Measurements from ENCODE around the gene S100B. TPM values are rescaled to one million over a fixed set of nuclear protein-coding genes. Genes with fewer than 3 reads are reported as not detected.

Gene S100B
- total and polyA plus RNA-seq, 9 of the 15 experiments (the other 6 are each of a cell fraction or from before 2014, with no cell fraction given): not detected

DNA sequence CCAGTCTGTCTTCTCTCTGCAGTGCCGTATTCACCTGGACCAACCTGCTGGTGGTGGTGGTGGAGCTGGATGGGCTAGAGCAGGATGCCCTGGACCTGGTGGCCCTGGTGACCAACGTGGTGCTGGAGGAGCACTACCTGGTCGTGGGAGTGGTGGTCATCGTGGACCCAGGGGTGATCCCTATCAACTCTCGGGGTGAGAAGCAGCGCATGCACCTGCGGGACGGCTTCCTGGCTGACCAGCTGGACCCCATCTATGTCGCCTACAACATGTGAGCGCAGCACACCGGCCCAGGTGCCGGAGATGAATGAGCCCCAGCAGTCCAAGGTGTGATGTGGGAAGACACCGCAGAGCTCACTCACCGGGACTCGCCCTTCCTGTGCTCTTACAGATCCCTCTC lies 37.5 kb downstream of the S100B start (continued):
- TF ChIP-seq, protein P1, sequence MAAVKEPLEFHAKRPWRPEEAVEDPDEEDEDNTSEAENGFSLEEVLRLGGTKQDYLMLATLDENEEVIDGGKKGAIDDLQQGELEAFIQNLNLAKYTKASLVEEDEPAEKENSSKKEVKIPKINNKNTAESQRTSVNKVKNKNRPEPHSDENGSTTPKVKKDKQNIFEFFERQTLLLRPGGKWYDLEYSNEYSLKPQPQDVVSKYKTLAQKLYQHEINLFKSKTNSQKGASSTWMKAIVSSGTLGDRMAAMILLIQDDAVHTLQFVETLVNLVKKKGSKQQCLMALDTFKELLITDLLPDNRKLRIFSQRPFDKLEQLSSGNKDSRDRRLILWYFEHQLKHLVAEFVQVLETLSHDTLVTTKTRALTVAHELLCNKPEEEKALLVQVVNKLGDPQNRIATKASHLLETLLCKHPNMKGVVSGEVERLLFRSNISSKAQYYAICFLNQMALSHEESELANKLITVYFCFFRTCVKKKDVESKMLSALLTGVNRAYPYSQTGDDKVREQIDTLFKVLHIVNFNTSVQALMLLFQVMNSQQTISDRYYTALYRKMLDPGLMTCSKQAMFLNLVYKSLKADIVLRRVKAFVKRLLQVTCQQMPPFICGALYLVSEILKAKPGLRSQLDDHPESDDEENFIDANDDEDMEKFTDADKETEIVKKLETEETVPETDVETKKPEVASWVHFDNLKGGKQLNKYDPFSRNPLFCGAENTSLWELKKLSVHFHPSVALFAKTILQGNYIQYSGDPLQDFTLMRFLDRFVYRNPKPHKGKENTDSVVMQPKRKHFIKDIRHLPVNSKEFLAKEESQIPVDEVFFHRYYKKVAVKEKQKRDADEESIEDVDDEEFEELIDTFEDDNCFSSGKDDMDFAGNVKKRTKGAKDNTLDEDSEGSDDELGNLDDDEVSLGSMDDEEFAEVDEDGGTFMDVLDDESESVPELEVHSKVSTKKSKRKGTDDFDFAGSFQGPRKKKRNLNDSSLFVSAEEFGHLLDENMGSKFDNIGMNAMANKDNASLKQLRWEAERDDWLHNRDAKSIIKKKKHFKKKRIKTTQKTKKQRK (IDR thresholded peaks at IDR 0.05; ENCODE audit: borderline replicate concordance, low read depth, low read length): no peak
- TF ChIP-seq, protein P2, sequence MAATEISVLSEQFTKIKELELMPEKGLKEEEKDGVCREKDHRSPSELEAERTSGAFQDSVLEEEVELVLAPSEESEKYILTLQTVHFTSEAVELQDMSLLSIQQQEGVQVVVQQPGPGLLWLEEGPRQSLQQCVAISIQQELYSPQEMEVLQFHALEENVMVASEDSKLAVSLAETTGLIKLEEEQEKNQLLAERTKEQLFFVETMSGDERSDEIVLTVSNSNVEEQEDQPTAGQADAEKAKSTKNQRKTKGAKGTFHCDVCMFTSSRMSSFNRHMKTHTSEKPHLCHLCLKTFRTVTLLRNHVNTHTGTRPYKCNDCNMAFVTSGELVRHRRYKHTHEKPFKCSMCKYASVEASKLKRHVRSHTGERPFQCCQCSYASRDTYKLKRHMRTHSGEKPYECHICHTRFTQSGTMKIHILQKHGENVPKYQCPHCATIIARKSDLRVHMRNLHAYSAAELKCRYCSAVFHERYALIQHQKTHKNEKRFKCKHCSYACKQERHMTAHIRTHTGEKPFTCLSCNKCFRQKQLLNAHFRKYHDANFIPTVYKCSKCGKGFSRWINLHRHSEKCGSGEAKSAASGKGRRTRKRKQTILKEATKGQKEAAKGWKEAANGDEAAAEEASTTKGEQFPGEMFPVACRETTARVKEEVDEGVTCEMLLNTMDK (IDR thresholded peaks at IDR 0.05; ENCODE audit: borderline replicate concordance, insufficient read depth, low read depth, low read length, poor library complexity, severe bottlenecking): no peak
- TF ChIP-seq PTTG1 (tag; IDR thresholded peaks at IDR 0.05; ENCODE audit: low read depth) (no peak), DPF2 (IDR thresholded peaks at IDR 0.05) (no peak), KLF10 (CRISPR knock-in tag; IDR thresholded peaks at IDR 0.05) (no peak), ZNF384 (IDR thresholded peaks at IDR 0.05; ENCODE audit: low read depth, low read length) (no peak), THRB (CRISPR knock-in tag; conservative IDR thresholded peaks at IDR 0.05) (no peak), XRCC4 (IDR thresholded peaks at IDR 0.05; ENCODE audit: extremely low read depth, insufficient read depth, insufficient read length) (no peak), PTRF (tag; IDR thresholded peaks at IDR 0.05) (no peak), ZC3H4 (CRISPR knock-in tag; IDR thresholded peaks at IDR 0.05; ENCODE audit: borderline replicate concordance) (no peak), ZNF121 (CRISPR knock-in tag; conservative IDR thresholded peaks at IDR 0.05) (no peak), KHSRP (IDR thresholded peaks at IDR 0.05) (no peak), HMG20B (CRISPR knock-in tag; IDR thresholded peaks at IDR 0.05) (no peak)
- TF ChIP-seq, protein P3, sequence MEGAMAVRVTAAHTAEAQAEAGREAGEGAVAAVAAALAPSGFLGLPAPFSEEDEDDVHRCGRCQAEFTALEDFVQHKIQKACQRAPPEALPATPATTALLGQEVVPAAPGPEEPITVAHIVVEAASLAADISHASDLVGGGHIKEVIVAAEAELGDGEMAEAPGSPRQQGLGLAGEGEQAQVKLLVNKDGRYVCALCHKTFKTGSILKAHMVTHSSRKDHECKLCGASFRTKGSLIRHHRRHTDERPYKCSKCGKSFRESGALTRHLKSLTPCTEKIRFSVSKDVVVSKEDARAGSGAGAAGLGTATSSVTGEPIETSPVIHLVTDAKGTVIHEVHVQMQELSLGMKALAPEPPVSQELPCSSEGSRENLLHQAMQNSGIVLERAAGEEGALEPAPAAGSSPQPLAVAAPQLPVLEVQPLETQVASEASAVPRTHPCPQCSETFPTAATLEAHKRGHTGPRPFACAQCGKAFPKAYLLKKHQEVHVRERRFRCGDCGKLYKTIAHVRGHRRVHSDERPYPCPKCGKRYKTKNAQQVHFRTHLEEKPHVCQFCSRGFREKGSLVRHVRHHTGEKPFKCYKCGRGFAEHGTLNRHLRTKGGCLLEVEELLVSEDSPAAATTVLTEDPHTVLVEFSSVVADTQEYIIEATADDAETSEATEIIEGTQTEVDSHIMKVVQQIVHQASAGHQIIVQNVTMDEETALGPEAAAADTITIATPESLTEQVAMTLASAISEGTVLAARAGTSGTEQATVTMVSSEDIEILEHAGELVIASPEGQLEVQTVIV (CRISPR knock-in tag; IDR thresholded peaks at IDR 0.05; ENCODE audit: borderline replicate concordance): no peak

Measured in K562 (cell line).